ENCODE measurements around the gene TRAPPC3L. TPM values are rescaled to one million over a fixed set of nuclear protein-coding genes. Genes with fewer than 3 reads are reported as not detected.

Gene TRAPPC3L
- total and polyA plus RNA-seq, 12 donors = 0.10 to 0.57 (median 0.27) TPM; not detected in 4

GRCh38 chr6:116580198-116580597 is 34.7 kb upstream of the TRAPPC3L start:
- H3K27me3 ChIP-seq = no peaks in the 10 kb centered on the region
- intact Hi-C loops (cut with DNase I) = no loop called here
- 88 to 95% (median 91%) methylated on average over 2 of the region's 2 CpGs for WGBS, 4 donors
- no peak for DNase-seq
- no peak overlapping the region for H3K4me3 ChIP-seq
- H3K27ac ChIP-seq = no peak overlapping the region
- TF ChIP-seq CTCF (IDR thresholded peaks at IDR 0.05) = no peak
- peaks cover 0 to 12% of the 10 kb centered on the region in 2 donors for H3K4me1 ChIP-seq (replicated peaks in 1 of 2)
- H3K36me3 ChIP-seq (replicated peaks in 1 of 2) = peaks cover 0 to 12% of the 10 kb centered on the region in 2 donors
- no peaks in the 10 kb centered on the region for H3K9me3 ChIP-seq (replicated peaks in 1 of 3)

- Histone ChIP-seq H3K36me3 (replicated peaks in 1 of 2) (peaks cover 0 to 12% of the 10 kb centered on the region in 2 donors), H3K9me3 (replicated peaks in 1 of 3) (no peaks in the 10 kb centered on the region), H3K4me1 (replicated peaks in 1 of 2) (peaks cover 0 to 14% of the 10 kb centered on the region in 2 donors), H3K4me3 (no peak overlapping the region), H3K27me3 (no peaks in the 10 kb centered on the region), H3K27ac (no peak overlapping the region)
- intact Hi-C loops (cut with DNase I) = no loop called here
- WGBS, 4 donors = 90 to 100% (median 96%) methylated on average over 1 of the region's 1 CpG
- TF ChIP-seq CTCF (IDR thresholded peaks at IDR 0.05) = no peak
- no peak for TF ChIP-seq POLR2A (IDR thresholded peaks at IDR 0.05)
- DNase-seq = no peak
Measured at GRCh38 chr6:116579143-116579542, 33.7 kb upstream of the TRAPPC3L start.

- Histone ChIP-seq H3K36me3 (replicated peaks in 1 of 2) (peaks cover 0 to 12% of the 10 kb centered on the region in 2 donors), H3K9me3 (replicated peaks in 1 of 3) (no peaks in the 10 kb centered on the region), H3K27me3 (no peaks in the 10 kb centered on the region), H3K4me1 (replicated peaks in 1 of 2) (peaks cover 0 to 17% of the 10 kb centered on the region in 2 donors), H3K27ac (no peak overlapping the region), H3K4me3 (no peak overlapping the region)
- DNase-seq = no peak
- intact Hi-C loops (cut with DNase I) = no loop called here
- TF ChIP-seq POLR2A (IDR thresholded peaks at IDR 0.05) (no peak), CTCF (IDR thresholded peaks at IDR 0.05) (no peak)
Measured at GRCh38 chr6:116578335-116578734, 32.9 kb upstream of the TRAPPC3L start.

DNA sequence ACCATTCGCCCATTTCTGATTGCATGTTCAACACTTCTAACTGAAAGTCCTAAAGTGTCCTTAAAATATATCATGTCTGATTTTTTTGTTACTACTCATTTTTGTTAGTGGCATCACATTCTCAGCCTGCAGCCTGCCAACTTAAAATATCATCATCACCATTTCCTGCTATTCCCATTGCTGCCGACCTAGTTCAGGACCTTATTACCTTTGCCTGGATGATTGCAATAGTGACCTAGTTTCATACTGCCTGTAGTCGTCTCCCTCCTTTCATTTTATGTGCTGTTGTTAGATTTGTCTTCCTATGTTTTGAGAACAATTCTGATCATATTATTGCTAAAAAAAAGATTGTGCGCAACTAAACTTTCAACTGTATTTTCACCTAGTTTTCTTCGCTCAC is 32.0 kb upstream of the TRAPPC3L start:
- 59 to 64% (median 60%) methylated on average over 5 of the region's 5 CpGs for WGBS, 4 donors
- peaks cover 0 to 12% of the 10 kb centered on the region in 2 donors for H3K36me3 ChIP-seq (replicated peaks in 1 of 2)
- intact Hi-C loops (cut with DNase I) = no loop called here
- H3K4me1 ChIP-seq (replicated peaks in 1 of 2) = peaks cover 8 to 22% of the 10 kb centered on the region in 2 donors
- no peak for DNase-seq
- H3K4me3 ChIP-seq = no peak overlapping the region
- H3K27ac ChIP-seq = no peak overlapping the region
- H3K27me3 ChIP-seq = no peaks in the 10 kb centered on the region
- TF ChIP-seq CTCF (IDR thresholded peaks at IDR 0.05) (no peak), POLR2A (IDR thresholded peaks at IDR 0.05) (no peak)
- no peaks in the 10 kb centered on the region for H3K9me3 ChIP-seq (replicated peaks in 1 of 3)
